ENCODE data around the gene ROR2. TPM values are rescaled to one million over a fixed set of nuclear protein-coding genes. Genes with fewer than 3 reads are reported as not detected.
A peak's percentile ranks its signal among the peaks of the same experiment; 100 is the strongest.
"Not testable (repeated sequence)": the region's sequence is repeated elsewhere in the genome, so short reads cannot be mapped to it uniquely, and the experiment has no call there.

The ROR2 gene
- polyA plus RNA-seq, 3 donors: 16.4 to 20.6 (median 20.5) TPM

GRCh38 chr9:91522481-91522880, 427.5 kb downstream of the ROR2 start:
- no peak for DNase-seq

GRCh38 chr9:91519520-91520277, 430.3 kb downstream of the ROR2 start:
- DNase-seq: no peak

GRCh38 chr9:91518462-91518861, 431.6 kb downstream of the ROR2 start:
- DNase-seq: no peak

- peak; percentile 23 for DNase-seq
Observed at GRCh38 chr9:91517801-91518200, 432.2 kb downstream of the ROR2 start.

- DNase-seq: not testable (repeated sequence)
Observed at GRCh38 chr9:91517332-91517731, 432.7 kb downstream of the ROR2 start.

- no peak for DNase-seq
Observed at GRCh38 chr9:91516777-91517176, 433.3 kb downstream of the ROR2 start.

GRCh38 chr9:91516081-91516480, 433.9 kb downstream of the ROR2 start:
- DNase-seq: no peak

GRCh38 chr9:91515074-91515687, 434.8 kb downstream of the ROR2 start:
- DNase-seq: peak; percentile 79

Other genes starting within 250 kb of the ROR2 start
- 10 to 100 TPM; 85.5 to 97.6 (median 91.7) TPM for gene SPTLC1, start 165.2 kb upstream of the ROR2 start, polyA plus RNA-seq (ENCODE audit: insufficient read length in 3 of 3)

Measured in renal pelvis (tissue), 4 donors.